A673 (cell line): ENCODE data around the gene CYFIP2. TPM values are rescaled to one million over a fixed set of nuclear protein-coding genes. Genes with fewer than 3 reads are reported as not detected.

Experiments
- BruUV-seq: library from RNA; stranded (reverse); fragments of 400-500 nt; replicated peaks from 2 replicates; lab custom pipeline; 2021; lab: Mats Ljungman, UMichigan
- CTCF ChIA-PET: fragments of 300-600 bp; sonication (Branson Sonifier 250); formaldehyde crosslinking; loops from one replicate; lab custom pipeline; 2022; ENCODE audit warnings: antibody characterized with exemption; lab: Charles Lee
- POLR2A ChIA-PET: fragments of 300-600 bp; sonication (Branson Sonifier 250); formaldehyde crosslinking; loops from one replicate; lab custom pipeline; 2022; ENCODE audit warnings: antibody characterized with exemption; ENCODE audit not compliant: low non-redundant PET; lab: Charles Lee
- DNase-seq: peaks from one replicate; pipeline ENCODE4 v3.0.0-alpha.2; 2015; ENCODE audit warnings: low spot score
- H3K27ac ChIP-seq: fragments of 200-600 bp; sonication (generic); 2 replicates; pipeline ENCODE4 v1.5.1; 2016; ENCODE audit warnings: mixed run types, low read depth, mild to moderate bottlenecking, mixed read lengths, antibody characterized with exemption, low read length; ENCODE audit not compliant: poor library complexity, severe bottlenecking
- H3K27me3 ChIP-seq: fragments of 200-600 bp; sonication (generic); replicated peaks from 2 replicates; pipeline ENCODE4 v1.6.1; 2017; ENCODE audit warnings: mixed run types, low read depth, mild to moderate bottlenecking, mixed read lengths, antibody characterized with exemption, low read length; ENCODE audit not compliant: insufficient read depth, poor library complexity
- H3K36me3 ChIP-seq: fragments of 200-600 bp; sonication (generic); 2 replicates; pipeline ENCODE4 v1.6.1; 2016; ENCODE audit warnings: mixed run types, mild to moderate bottlenecking, mixed read lengths, antibody characterized with exemption, low read length; ENCODE audit not compliant: insufficient read depth, poor library complexity, severe bottlenecking
- H3K4me1 ChIP-seq: fragments of 200-600 bp; sonication (generic); 2 replicates; pipeline ENCODE4 v1.6.1; 2017; ENCODE audit warnings: mixed run types, mild to moderate bottlenecking, mixed read lengths, antibody characterized with exemption, low read length; ENCODE audit not compliant: insufficient read depth, poor library complexity, severe bottlenecking
- H3K4me3 ChIP-seq: fragments of 200-600 bp; sonication (generic); 2 replicates; pipeline ENCODE4 v1.5.1; 2016; ENCODE audit warnings: low read depth, mixed run types, mild to moderate bottlenecking, mixed read lengths, low read length; ENCODE audit not compliant: poor library complexity, severe bottlenecking
- H3K9me3 ChIP-seq: fragments of 200-600 bp; sonication (generic); 2 replicates; pipeline ENCODE4 v1.6.1; 2016; ENCODE audit warnings: mixed run types, low read depth, mild to moderate bottlenecking, mixed read lengths, antibody characterized with exemption, low read length; ENCODE audit not compliant: poor library complexity, severe bottlenecking
- CTCF ChIP-seq: fragments of 300-800, 200-600 bp; sonication (generic); conservative IDR thresholded peaks from 2 replicates; pipeline ENCODE4 v1.5.1; 2017; ENCODE audit warnings: low read depth, mild to moderate bottlenecking, antibody characterized with exemption, low read length, moderate library complexity, mixed read lengths
- EZH2 ChIP-seq: fragments of 200-600 bp; sonication (generic); IDR thresholded peaks from 2 replicates; pipeline ENCODE4 v1.6.1; 2017; ENCODE audit warnings: borderline replicate concordance, low read depth, mild to moderate bottlenecking, mixed read lengths, antibody characterized with exemption, low read length; ENCODE audit not compliant: poor library complexity, severe bottlenecking
- intact Hi-C: fragments of 100-400 bp; cut with micrococcal nuclease; formaldehyde crosslinking; loops from one replicate; pipeline ENCODE4 v1.10.0; 2022; ENCODE audit not compliant: unreplicated experiment
- total RNA-seq: library from RNA; stranded (reverse); gene quantifications from 2 replicates; pipeline ENCODE4 v1.2.3, GENCODE V29; 2021

Gene CYFIP2
- total RNA-seq, 1 experiment from 2014 or later = 17.2 TPM

GRCh38 chr5:157266286-157267007 lies 524 bp downstream of the CYFIP2 start:
- no peak for TF ChIP-seq EZH2
- TF ChIP-seq CTCF = no peak
- Histone ChIP-seq H3K9me3 (no peaks in the 10 kb centered on the region), H3K4me1 (no peaks in the 10 kb centered on the region), H3K27me3 (no peaks in the 10 kb centered on the region), H3K27ac (no peak overlapping the region), H3K36me3 (no peaks in the 10 kb centered on the region), H3K4me3 (peak overlapping the region; percentile 64)
- ChIA-PET POLR2A (no interaction called here), CTCF (no interaction called here)
- no TSS peak for BruUV-seq
- DNase-seq = no peak
- intact Hi-C loops = no loop called here

GRCh38 chr5:157267025-157267424 lies 1.1 kb downstream of the CYFIP2 start:
- intact Hi-C loops = no loop called here
- Histone ChIP-seq H3K4me1 (no peaks in the 10 kb centered on the region), H3K27ac (no peak overlapping the region), H3K36me3 (no peaks in the 10 kb centered on the region), H3K9me3 (no peaks in the 10 kb centered on the region), H3K4me3 (peak overlapping the region; percentile 64), H3K27me3 (no peaks in the 10 kb centered on the region)
- CTCF ChIA-PET = no interaction called here
- DNase-seq = no peak
- BruUV-seq = no TSS peak
- POLR2A ChIA-PET = no interaction called here
- TF ChIP-seq EZH2 (no peak), CTCF (no peak)

- Histone ChIP-seq H3K27me3 (no peaks in the 10 kb centered on the region), H3K9me3 (no peaks in the 10 kb centered on the region), H3K4me1 (no peaks in the 10 kb centered on the region), H3K36me3 (no peaks in the 10 kb centered on the region), H3K4me3 (no peak overlapping the region), H3K27ac (no peak overlapping the region)
- no peak for TF ChIP-seq CTCF
- no peak for TF ChIP-seq EZH2
- intact Hi-C loops = no loop called here
- ChIA-PET CTCF (no interaction called here), POLR2A (no interaction called here)
- BruUV-seq = no TSS peak
- no peak for DNase-seq
Observed at GRCh38 chr5:157267761-157268480, 2.0 kb downstream of the CYFIP2 start.
